GM15510 (cell line): Measurements from ENCODE around the gene DNAJC1.
A peak's percentile ranks its signal among the peaks of the same experiment; 100 is the strongest.

Experiments used
- POLR2A ChIP-seq: IDR thresholded peaks from 3 replicates; pipeline ENCODE4 v1.6.1; 2011; ENCODE audit warnings: borderline replicate concordance; ENCODE audit not compliant: insufficient read length; ENCODE audit errors: extremely low read depth

Gene DNAJC1

GRCh38 chr10:22003177-22003963 lies at the start of gene DNAJC1:
Gene DNAJC1, minus strand, starts transcription at chr10:22003730. Its CDS starts 296 bp downstream, at chr10:22003434.
- TF ChIP-seq POLR2A = peak; percentile 74

DNA sequence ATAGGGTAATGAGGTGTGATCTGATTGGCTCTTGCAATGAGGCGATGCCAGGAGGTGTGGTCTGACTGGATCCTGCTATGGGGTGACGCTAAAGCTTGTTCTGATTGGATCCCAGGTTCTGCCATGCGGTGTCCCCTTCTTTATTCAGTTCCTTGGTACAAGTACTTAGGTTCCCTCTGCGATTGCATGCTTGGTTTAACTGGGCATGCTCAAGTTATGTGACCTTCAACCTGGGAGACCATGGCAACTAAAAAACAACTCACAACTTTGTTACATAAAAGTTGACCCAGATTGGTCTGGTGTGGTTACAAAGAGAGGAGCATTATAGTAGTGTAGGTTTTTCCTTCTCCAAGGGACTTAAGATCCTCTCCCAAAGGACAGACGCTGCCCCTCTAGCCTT lies 49.5 kb upstream of the DNAJC1 start:
- no peak for TF ChIP-seq POLR2A

DNA sequence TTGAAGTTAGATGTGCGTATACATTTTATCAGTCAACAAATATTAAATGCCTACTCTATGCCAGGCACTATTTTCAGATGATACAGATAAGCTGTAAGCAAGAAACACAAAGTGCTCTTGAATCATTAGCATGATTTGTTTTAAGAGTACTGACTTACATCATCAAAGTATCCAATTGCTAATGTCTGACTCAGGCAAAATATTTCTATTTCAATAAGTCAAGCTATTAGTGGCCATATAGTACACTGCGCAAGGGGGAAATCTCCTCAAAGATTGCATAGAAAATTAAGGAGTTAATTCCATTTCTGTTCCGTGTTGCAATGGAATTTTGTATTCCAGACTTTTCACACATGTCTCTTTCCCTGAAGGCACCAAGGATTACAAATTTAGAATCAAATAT lies 46.1 kb upstream of the DNAJC1 start:
- TF ChIP-seq POLR2A = no peak

- TF ChIP-seq POLR2A = no peak
Measured at GRCh38 chr10:22047812-22048211, 44.3 kb upstream of the DNAJC1 start.

DNA sequence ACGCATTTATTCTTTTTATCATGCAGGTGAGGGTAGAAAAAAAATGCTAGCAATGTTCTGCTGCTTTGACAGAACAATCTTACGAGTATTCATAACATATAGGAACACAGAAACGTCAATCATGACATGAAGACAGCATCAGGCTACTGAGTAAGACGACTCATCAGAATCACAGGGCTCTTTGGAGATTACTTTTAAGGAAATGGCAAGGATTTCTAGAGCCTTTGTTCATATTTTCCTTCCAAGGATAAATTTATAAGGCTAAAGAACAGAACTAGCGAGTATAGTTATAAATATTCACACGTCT lies 39.8 kb upstream of the DNAJC1 start:
- TF ChIP-seq POLR2A = no peak

- no peak for TF ChIP-seq POLR2A
Measured at GRCh38 chr10:22042557-22043326, 39.2 kb upstream of the DNAJC1 start.

GRCh38 chr10:22034333-22034732 lies 30.8 kb upstream of the DNAJC1 start:
- TF ChIP-seq POLR2A = no peak

DNA sequence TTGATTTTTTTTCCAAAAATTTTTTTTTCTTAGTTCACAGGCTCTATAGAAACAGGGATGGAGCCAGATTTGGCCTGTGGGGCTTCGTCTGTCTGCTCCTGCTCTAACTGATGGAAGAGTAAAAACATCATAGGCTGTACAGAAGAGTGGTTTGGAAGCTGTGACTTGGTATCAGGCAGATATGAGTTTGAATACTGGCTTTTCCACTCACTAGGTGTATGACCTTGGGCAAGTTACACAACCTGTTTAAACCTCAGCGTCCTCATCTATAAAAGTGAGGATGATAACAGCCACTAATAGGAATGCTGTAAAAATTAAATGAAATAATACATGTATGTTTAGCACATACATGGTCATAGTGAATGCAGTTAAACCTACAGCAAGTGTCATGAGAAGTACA lies 26.9 kb upstream of the DNAJC1 start:
- no peak for TF ChIP-seq POLR2A

- TF ChIP-seq POLR2A = no peak
Measured at GRCh38 chr10:22029445-22030236, 26.1 kb upstream of the DNAJC1 start.

- no peak for TF ChIP-seq POLR2A
Measured at GRCh38 chr10:22027364-22028238, 24.1 kb upstream of the DNAJC1 start.

GRCh38 chr10:22026287-22026686 lies 22.8 kb upstream of the DNAJC1 start:
- TF ChIP-seq POLR2A = no peak

DNA sequence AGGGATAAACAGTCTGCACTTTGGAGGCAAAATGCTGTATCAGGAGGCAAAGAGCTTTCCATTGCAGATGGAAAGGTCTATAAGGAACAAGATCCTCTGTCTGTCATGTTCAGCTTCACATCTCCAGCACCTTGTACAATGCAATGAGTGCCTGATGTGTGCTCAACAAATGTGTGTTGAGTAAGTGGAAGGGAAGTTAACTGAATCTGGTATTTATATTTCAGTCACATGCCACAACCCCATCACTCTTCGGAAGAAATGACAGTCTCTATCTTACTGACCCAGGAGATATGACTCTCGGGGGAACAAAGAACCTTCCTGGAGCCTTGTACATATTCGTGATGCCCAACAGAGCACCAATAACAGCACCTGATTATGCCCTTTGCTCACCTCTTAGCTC lies 20.0 kb upstream of the DNAJC1 start:
- TF ChIP-seq POLR2A = no peak

- no peak for TF ChIP-seq POLR2A
Measured at GRCh38 chr10:22022257-22023032, 18.9 kb upstream of the DNAJC1 start.

GRCh38 chr10:22017283-22018020 lies 13.9 kb upstream of the DNAJC1 start:
- TF ChIP-seq POLR2A = no peak
